DOHH2 (cell line): Measurements from ENCODE around the gene KSR1.

Source experiments
- H3F3A ChIP-seq: fragments of 200-600 bp; sonication (generic), shearing (Covaris generic); 2 replicates; pipeline ENCODE4 v1.6.0; 2016; ENCODE audit warnings: antibody characterized with exemption, mild to moderate bottlenecking; ENCODE audit not compliant: control insufficient read depth, insufficient read depth
- H3K27ac ChIP-seq: fragments of 200-600 bp; sonication (generic); 2 replicates; pipeline ENCODE4 v1.5.1; 2014; ENCODE audit warnings: low read depth, mild to moderate bottlenecking, low read length, moderate library complexity
- H3K27me3 ChIP-seq: fragments of 200-600 bp; sonication (generic); 2 replicates; pipeline ENCODE4 v1.6.1; 2014; ENCODE audit warnings: mild to moderate bottlenecking, low read length, mixed read lengths; ENCODE audit not compliant: control insufficient read depth
- H3K36me3 ChIP-seq: fragments of 200-600 bp; sonication (generic); 2 replicates; pipeline ENCODE4 v1.6.1; 2014; ENCODE audit warnings: mild to moderate bottlenecking, low read length, moderate library complexity, mixed read lengths; ENCODE audit not compliant: control insufficient read depth
- H3K4me1 ChIP-seq: fragments of 200-600 bp; sonication (generic); 2 replicates; pipeline ENCODE4 v1.6.1; 2014; ENCODE audit warnings: mild to moderate bottlenecking, low read length, mixed read lengths; ENCODE audit not compliant: control insufficient read depth
- H3K4me2 ChIP-seq: fragments of 200-600 bp; sonication (generic); 2 replicates; pipeline ENCODE4 v1.6.0; 2014; ENCODE audit warnings: mild to moderate bottlenecking, low read length, moderate library complexity
- H3K4me3 ChIP-seq: fragments of 200-600 bp; sonication (generic); 2 replicates; pipeline ENCODE4 v1.5.1; 2014; ENCODE audit warnings: mild to moderate bottlenecking, low read length, mixed read lengths
- H3K79me2 ChIP-seq: fragments of 200-600 bp; sonication (generic); 2 replicates; pipeline ENCODE4 v1.6.1; 2014; ENCODE audit warnings: mild to moderate bottlenecking, low read length, mixed read lengths; ENCODE audit not compliant: control insufficient read depth
- H3K9me2 ChIP-seq: fragments of 200-600 bp; sonication (generic); replicated peaks from 2 replicates; pipeline ENCODE4 v1.6.1; 2014; ENCODE audit warnings: mild to moderate bottlenecking, low read length, mixed read lengths; ENCODE audit not compliant: control insufficient read depth
- H3K9me3 ChIP-seq: fragments of 200-600 bp; sonication (generic); 2 replicates; pipeline ENCODE4 v1.6.1; 2014; ENCODE audit warnings: antibody characterized with exemption, low read length, mixed read lengths; ENCODE audit not compliant: control insufficient read depth, insufficient read depth
- H4K20me1 ChIP-seq: fragments of 200-600 bp; sonication (generic); 2 replicates; pipeline ENCODE4 v1.6.0; 2014; ENCODE audit warnings: low read depth, mild to moderate bottlenecking, antibody characterized with exemption, low read length, moderate library complexity; ENCODE audit not compliant: control insufficient read depth, insufficient read depth
- CTCF ChIP-seq: fragments of 200-600 bp; sonication (generic); IDR thresholded peaks from one replicate; pipeline ENCODE4 v1.5.1; 2014; ENCODE audit warnings: antibody characterized with exemption, mild to moderate bottlenecking, low read depth, low read length; ENCODE audit not compliant: poor library complexity, severe bottlenecking
- EZH2phosphoT487 ChIP-seq: fragments of 200-600 bp; sonication (generic); IDR thresholded peaks from 2 replicates; pipeline ENCODE4 v1.6.1; 2017; ENCODE audit warnings: borderline replicate concordance, mild to moderate bottlenecking, antibody characterized with exemption, low read length, moderate library complexity, mixed read lengths

KSR1 gene

GRCh38 chr17:27490391-27490790 is 34.1 kb downstream of the KSR1 start:
- Histone ChIP-seq H3F3A (no peaks in the 10 kb centered on the region), H3K4me1 (no peaks in the 10 kb centered on the region), H3K27ac (no peak overlapping the region), H3K9me2 (no peaks in the 10 kb centered on the region), H3K4me3 (no peak overlapping the region), H4K20me1 (no peaks in the 10 kb centered on the region), H3K4me2 (no peak overlapping the region), H3K9me3 (no peaks in the 10 kb centered on the region), H3K79me2 (no peaks in the 10 kb centered on the region), H3K27me3 (peaks cover 34% of the 10 kb centered on the region), H3K36me3 (no peaks in the 10 kb centered on the region)
- TF ChIP-seq EZH2phosphoT487 (no peak), CTCF (no peak)

- TF ChIP-seq CTCF (no peak), EZH2phosphoT487 (no peak)
- no peak overlapping the region for H3K27ac ChIP-seq
- H3F3A ChIP-seq: no peaks in the 10 kb centered on the region
- peaks cover 47% of the 10 kb centered on the region for H3K27me3 ChIP-seq
- no peaks in the 10 kb centered on the region for H3K4me1 ChIP-seq
- H3K9me3 ChIP-seq: no peaks in the 10 kb centered on the region
- no peak overlapping the region for H3K4me3 ChIP-seq
- H4K20me1 ChIP-seq: no peaks in the 10 kb centered on the region
- H3K4me2 ChIP-seq: no peak overlapping the region
- no peaks in the 10 kb centered on the region for H3K79me2 ChIP-seq
- H3K9me2 ChIP-seq: no peaks in the 10 kb centered on the region
- no peaks in the 10 kb centered on the region for H3K36me3 ChIP-seq
Observed at GRCh38 chr17:27491713-27492190, 35.5 kb downstream of the KSR1 start.

GRCh38 chr17:27492470-27492869 is 36.2 kb downstream of the KSR1 start:
- Histone ChIP-seq H3K9me3 (no peaks in the 10 kb centered on the region), H3K4me2 (no peak overlapping the region), H3F3A (no peaks in the 10 kb centered on the region), H3K4me3 (no peak overlapping the region), H4K20me1 (no peaks in the 10 kb centered on the region), H3K27me3 (peaks cover 49% of the 10 kb centered on the region), H3K27ac (no peak overlapping the region), H3K79me2 (no peaks in the 10 kb centered on the region), H3K9me2 (no peaks in the 10 kb centered on the region), H3K36me3 (no peaks in the 10 kb centered on the region), H3K4me1 (no peaks in the 10 kb centered on the region)
- TF ChIP-seq CTCF (no peak), EZH2phosphoT487 (no peak)

- Histone ChIP-seq H3K9me2 (no peaks in the 10 kb centered on the region), H4K20me1 (no peaks in the 10 kb centered on the region), H3K27me3 (peaks cover 49% of the 10 kb centered on the region), H3K9me3 (no peaks in the 10 kb centered on the region), H3K4me1 (no peaks in the 10 kb centered on the region), H3K79me2 (no peaks in the 10 kb centered on the region), H3K4me3 (no peak overlapping the region), H3K36me3 (no peaks in the 10 kb centered on the region), H3F3A (no peaks in the 10 kb centered on the region), H3K4me2 (no peak overlapping the region), H3K27ac (no peak overlapping the region)
- TF ChIP-seq EZH2phosphoT487 (no peak), CTCF (no peak)
Observed at GRCh38 chr17:27493088-27493487, 36.8 kb downstream of the KSR1 start.
